ENCODE data around the gene PLP2. TPM values are rescaled to one million over a fixed set of nuclear protein-coding genes. Genes with fewer than 3 reads are reported as not detected.

PLP2 gene
- polyA plus RNA-seq, 1 donor (not counting 4 experiments of a cell fraction or from before 2014, with no cell fraction given): 358 TPM

DNA sequence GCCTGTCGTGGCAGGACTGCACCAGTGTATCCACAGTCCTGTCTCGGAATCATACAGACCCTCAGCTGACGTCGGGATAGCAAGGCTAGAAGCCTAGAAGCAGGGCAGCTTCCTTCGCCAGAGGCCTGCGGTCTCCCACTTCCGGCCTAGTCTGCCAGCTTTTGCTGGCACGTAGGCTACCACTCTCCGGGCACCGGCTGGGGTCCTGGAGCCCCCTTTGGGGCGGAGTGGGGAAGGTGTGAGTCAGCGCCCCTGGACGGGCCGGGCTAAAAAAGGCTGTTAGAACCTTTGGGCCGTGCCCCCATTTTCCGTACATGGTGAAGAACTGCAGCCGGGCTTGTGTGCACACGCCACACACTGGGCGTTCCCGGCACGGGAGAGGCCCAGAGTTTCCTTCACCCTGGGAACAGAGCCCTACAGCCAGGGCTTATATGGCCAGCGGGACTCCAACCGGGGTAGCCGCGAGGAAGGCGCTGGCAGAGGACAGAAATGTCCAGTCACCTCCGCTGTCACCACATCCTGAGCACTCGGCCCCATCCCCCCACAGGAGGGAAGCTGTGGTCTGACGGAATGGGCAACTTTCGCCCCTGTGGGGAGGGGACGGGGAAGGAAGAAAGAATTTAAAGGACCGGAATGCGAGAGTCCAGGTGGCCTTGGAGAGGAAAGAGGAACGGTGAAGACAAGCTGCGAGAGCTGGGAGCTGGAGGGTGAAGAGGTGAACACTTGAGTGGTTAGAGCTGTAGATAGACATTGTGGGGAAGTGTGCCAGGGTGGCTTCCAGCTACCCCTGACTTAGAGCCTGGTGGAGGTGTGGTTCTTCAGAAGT is 4.6 kb upstream of the PLP2 start:
- H3K9me1 ChIP-seq (ENCODE audit: control insufficient read depth, extremely low read depth, insufficient read depth, low read length): no peaks in the 10 kb centered on the region
- H3K4me1 ChIP-seq (ENCODE audit: control insufficient read depth, extremely low read depth, insufficient read depth, low read length): peaks cover 10% of the 10 kb centered on the region
- FAIRE-seq (peak; percentile 58), DNase-seq (ENCODE audit: low read depth, low spot score) (peak; percentile 65)
- H3K9ac ChIP-seq (ENCODE audit: control insufficient read depth, extremely low read depth, insufficient read depth, low read length): peak overlapping the region; percentile 88
- H3K79me2 ChIP-seq (ENCODE audit: control insufficient read depth, insufficient read depth, low read length): no peaks in the 10 kb centered on the region
- no peaks in the 10 kb centered on the region for H3K9me3 ChIP-seq (ENCODE audit: control insufficient read depth, low read depth, low read length)
- H3K27me3 ChIP-seq (ENCODE audit: control insufficient read depth, extremely low read depth, insufficient read depth, low read length): no peaks in the 10 kb centered on the region
- peak overlapping the region; percentile 43 to 77 (median 43) for H3K4me3 ChIP-seq (ENCODE audit: control insufficient read depth in 2 of 3, extremely low read depth in 1 of 3, insufficient read depth in 2 of 3, low read depth in 1 of 3, low read length in 3 of 3)
- dilution Hi-C loops (cut with MboI; ENCODE audit: extremely low pct_ligation_motif_present, low sequenced_read_pairs): no loop called here
- TF ChIP-seq, protein P1, sequence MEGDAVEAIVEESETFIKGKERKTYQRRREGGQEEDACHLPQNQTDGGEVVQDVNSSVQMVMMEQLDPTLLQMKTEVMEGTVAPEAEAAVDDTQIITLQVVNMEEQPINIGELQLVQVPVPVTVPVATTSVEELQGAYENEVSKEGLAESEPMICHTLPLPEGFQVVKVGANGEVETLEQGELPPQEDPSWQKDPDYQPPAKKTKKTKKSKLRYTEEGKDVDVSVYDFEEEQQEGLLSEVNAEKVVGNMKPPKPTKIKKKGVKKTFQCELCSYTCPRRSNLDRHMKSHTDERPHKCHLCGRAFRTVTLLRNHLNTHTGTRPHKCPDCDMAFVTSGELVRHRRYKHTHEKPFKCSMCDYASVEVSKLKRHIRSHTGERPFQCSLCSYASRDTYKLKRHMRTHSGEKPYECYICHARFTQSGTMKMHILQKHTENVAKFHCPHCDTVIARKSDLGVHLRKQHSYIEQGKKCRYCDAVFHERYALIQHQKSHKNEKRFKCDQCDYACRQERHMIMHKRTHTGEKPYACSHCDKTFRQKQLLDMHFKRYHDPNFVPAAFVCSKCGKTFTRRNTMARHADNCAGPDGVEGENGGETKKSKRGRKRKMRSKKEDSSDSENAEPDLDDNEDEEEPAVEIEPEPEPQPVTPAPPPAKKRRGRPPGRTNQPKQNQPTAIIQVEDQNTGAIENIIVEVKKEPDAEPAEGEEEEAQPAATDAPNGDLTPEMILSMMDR (optimal IDR thresholded peaks at IDR 0.05 in 1 of 3, IDR thresholded peaks at IDR 0.05 in 1 of 3, conservative IDR thresholded peaks at IDR 0.05 in 1 of 3; ENCODE audit: extremely low read depth in 1 of 3, insufficient read depth in 2 of 3, low read length in 3 of 3): no peak
- TF ChIP-seq EZH2 (IDR thresholded peaks at IDR 0.05; ENCODE audit: low read length): no peak
- H3K4me2 ChIP-seq (ENCODE audit: control insufficient read depth, extremely low read depth, insufficient read depth, low read depth, low read length): peak overlapping the region; percentile 83
- H3K36me3 ChIP-seq (ENCODE audit: control insufficient read depth in 2 of 2, extremely low read depth in 1 of 2, insufficient read depth in 2 of 2, low read length in 2 of 2): no peaks in the 10 kb centered on the region
- no peaks in the 10 kb centered on the region for H4K20me1 ChIP-seq (ENCODE audit: control insufficient read depth, extremely low read depth, insufficient read depth, low read length)
- peak overlapping the region; percentile 22 for H2AFZ ChIP-seq (ENCODE audit: control insufficient read depth, low read length)
- H3K27ac ChIP-seq (ENCODE audit: control insufficient read depth, insufficient read depth, low read length): peak overlapping the region; percentile 95

DNA sequence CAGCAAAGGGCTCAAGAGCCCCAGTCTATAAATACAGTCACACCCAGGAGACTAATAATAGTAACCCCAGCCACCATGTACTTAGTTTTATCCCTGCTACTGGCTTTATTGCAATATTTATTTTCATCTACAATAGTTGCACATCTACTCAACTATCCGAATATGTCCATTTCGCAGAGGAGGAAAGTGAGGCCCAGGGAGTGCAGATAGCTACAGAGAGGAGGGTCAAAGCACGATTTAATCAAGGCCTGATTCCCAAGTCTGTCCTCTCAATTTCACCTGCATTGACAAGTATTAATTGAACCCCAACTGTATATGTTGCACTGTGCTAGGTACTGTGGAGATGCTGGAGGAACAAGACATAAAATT is 4.0 kb upstream of the PLP2 start:
- no peak overlapping the region for H2AFZ ChIP-seq (ENCODE audit: control insufficient read depth, low read length)
- no peaks in the 10 kb centered on the region for H3K9me1 ChIP-seq (ENCODE audit: control insufficient read depth, extremely low read depth, insufficient read depth, low read length)
- peak overlapping the region; percentile 95 for H3K27ac ChIP-seq (ENCODE audit: control insufficient read depth, insufficient read depth, low read length)
- peaks cover 3% of the 10 kb centered on the region for H3K79me2 ChIP-seq (ENCODE audit: control insufficient read depth, insufficient read depth, low read length)
- H4K20me1 ChIP-seq (ENCODE audit: control insufficient read depth, extremely low read depth, insufficient read depth, low read length): peaks cover 1% of the 10 kb centered on the region
- no peak for FAIRE-seq
- H3K4me3 ChIP-seq (ENCODE audit: control insufficient read depth in 2 of 3, extremely low read depth in 1 of 3, insufficient read depth in 2 of 3, low read depth in 1 of 3, low read length in 3 of 3): peak overlapping the region; percentile 43 to 77 (median 43)
- H3K4me2 ChIP-seq (ENCODE audit: control insufficient read depth, extremely low read depth, insufficient read depth, low read depth, low read length): peak overlapping the region; percentile 83
- H3K9me3 ChIP-seq (ENCODE audit: control insufficient read depth, low read depth, low read length): no peaks in the 10 kb centered on the region
- H3K36me3 ChIP-seq (ENCODE audit: control insufficient read depth in 2 of 2, extremely low read depth in 1 of 2, insufficient read depth in 2 of 2, low read length in 2 of 2): no peaks in the 10 kb centered on the region
- H3K27me3 ChIP-seq (ENCODE audit: control insufficient read depth, extremely low read depth, insufficient read depth, low read length): no peaks in the 10 kb centered on the region
- TF ChIP-seq EZH2 (IDR thresholded peaks at IDR 0.05; ENCODE audit: low read length): no peak
- TF ChIP-seq, protein P1 (optimal IDR thresholded peaks at IDR 0.05 in 1 of 3, IDR thresholded peaks at IDR 0.05 in 1 of 3, conservative IDR thresholded peaks at IDR 0.05 in 1 of 3; ENCODE audit: extremely low read depth in 1 of 3, insufficient read depth in 2 of 3, low read length in 3 of 3): no peak
- no peak for DNase-seq (ENCODE audit: low read depth, low spot score)
- peaks cover 10% of the 10 kb centered on the region for H3K4me1 ChIP-seq (ENCODE audit: control insufficient read depth, extremely low read depth, insufficient read depth, low read length)
- peak overlapping the region; percentile 88 for H3K9ac ChIP-seq (ENCODE audit: control insufficient read depth, extremely low read depth, insufficient read depth, low read length)
- dilution Hi-C loops (cut with MboI; ENCODE audit: extremely low pct_ligation_motif_present, low sequenced_read_pairs): no loop called here

All from keratinocyte (primary cell).